ENCODE measurements around the gene HEYL.
A peak's percentile ranks its signal among the peaks of the same experiment; 100 is the strongest.
"Not testable (repeated sequence)": the region's sequence is repeated elsewhere in the genome, so short reads cannot be mapped to it uniquely, and the experiment has no call there.

The HEYL gene

GRCh38 chr1:39635205-39635870 lies 4.1 kb downstream of the HEYL start:
- DNase-seq: no peak

- DNase-seq: no peak
Observed at GRCh38 chr1:39633422-39633821, 6.0 kb downstream of the HEYL start.

- DNase-seq: no peak
Observed at GRCh38 chr1:39632682-39633417, 6.6 kb downstream of the HEYL start.

- DNase-seq: no peak
Observed at GRCh38 chr1:39632323-39632681, 7.1 kb downstream of the HEYL start.

GRCh38 chr1:39631361-39632322 lies 7.8 kb downstream of the HEYL start:
- DNase-seq: peak; percentile 29

- DNase-seq: no peak
Observed at GRCh38 chr1:39628807-39629350, 10.6 kb downstream of the HEYL start.

GRCh38 chr1:39626646-39627045 lies 12.8 kb downstream of the HEYL start:
- DNase-seq: no peak

GRCh38 chr1:39625462-39626273 lies 13.8 kb downstream of the HEYL start:
- DNase-seq: no peak

GRCh38 chr1:39625009-39625408 lies 14.4 kb downstream of the HEYL start:
- no peak for DNase-seq

- no peak for DNase-seq
Observed at GRCh38 chr1:39623053-39623452, 16.4 kb downstream of the HEYL start.

GRCh38 chr1:39622427-39622826 lies 17.0 kb downstream of the HEYL start:
- DNase-seq: no peak

- DNase-seq: no peak
Observed at GRCh38 chr1:39620659-39621165, 18.7 kb downstream of the HEYL start.

- DNase-seq: no peak
Observed at GRCh38 chr1:39617488-39618049, 21.9 kb downstream of the HEYL start.

GRCh38 chr1:39615086-39615673 lies 24.3 kb downstream of the HEYL start:
- DNase-seq: no peak

GRCh38 chr1:39614488-39614887 lies 25.0 kb downstream of the HEYL start:
- no peak for DNase-seq

- DNase-seq: no peak
Observed at GRCh38 chr1:39613250-39613649, 26.2 kb downstream of the HEYL start.

GRCh38 chr1:39609618-39610331 lies 29.7 kb downstream of the HEYL start:
- peak; percentile 66 for DNase-seq

GRCh38 chr1:39608921-39609320 lies 30.5 kb downstream of the HEYL start:
- DNase-seq: no peak

- not testable (repeated sequence) for DNase-seq
Observed at GRCh38 chr1:39603677-39604076, 35.8 kb downstream of the HEYL start.

- DNase-seq: not testable (repeated sequence)
Observed at GRCh38 chr1:39601667-39602255, 37.7 kb downstream of the HEYL start.

Data from hematopoietic multipotent progenitor cell treated with erythropoietin and hydrocortisone succinate and interleukin-3 and kit ligand, for 8 days (in vitro differentiated cells).